Rectal smooth muscle tissue (tissue), 1 donor: ENCODE measurements around the gene OGDH.

Experiments used
- H3K27ac ChIP-seq: one replicate; pipeline ENCODE4 v1.7.0; 2013; ENCODE audit warnings: low read depth, low read length, inconsistent platforms
- H3K27me3 ChIP-seq: one replicate; pipeline ENCODE4 v1.7.0; 2013; ENCODE audit warnings: low read length; ENCODE audit not compliant: control insufficient read depth, insufficient read depth
- H3K36me3 ChIP-seq: one replicate; pipeline ENCODE4 v1.7.0; 2013; ENCODE audit warnings: low read length; ENCODE audit not compliant: control insufficient read depth, insufficient read depth
- H3K4me1 ChIP-seq: one replicate; pipeline ENCODE4 v1.7.0; 2013; ENCODE audit warnings: low read length; ENCODE audit not compliant: control insufficient read depth, insufficient read depth
- H3K4me3 ChIP-seq: one replicate; pipeline ENCODE4 v1.7.0; 2013; ENCODE audit warnings: low read length
- H3K9ac ChIP-seq: one replicate; pipeline ENCODE4 v1.7.0; 2013; ENCODE audit warnings: low read length

OGDH gene

GRCh38 chr7:44568771-44569560 is 37.5 kb upstream of the OGDH start:
- no peaks in the 10 kb centered on the region for H3K27me3 ChIP-seq
- no peak overlapping the region for H3K4me3 ChIP-seq
- peaks cover 6% of the 10 kb centered on the region for H3K4me1 ChIP-seq
- no peak overlapping the region for H3K27ac ChIP-seq
- peaks cover 61% of the 10 kb centered on the region for H3K36me3 ChIP-seq
- no peak overlapping the region for H3K9ac ChIP-seq

DNA sequence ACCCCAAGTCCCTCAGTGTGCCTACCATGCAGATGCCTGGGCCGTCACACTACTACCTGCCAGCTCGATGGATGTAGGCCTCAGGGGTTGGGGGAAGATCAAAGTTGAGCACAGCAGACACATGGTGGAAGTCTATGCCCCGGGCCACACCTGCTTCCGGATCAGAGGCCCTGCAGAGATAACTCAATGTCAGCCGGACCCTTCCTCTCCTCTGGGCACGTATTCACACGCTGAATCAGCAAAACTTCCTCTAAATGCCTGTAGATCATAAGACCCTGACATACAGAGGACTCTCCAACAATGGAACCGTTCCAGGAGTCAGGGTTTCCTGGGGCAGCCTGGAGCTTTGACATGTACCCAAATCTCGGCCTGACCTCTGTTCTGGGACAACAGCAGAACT is 36.5 kb upstream of the OGDH start:
- H3K36me3 ChIP-seq = peaks cover 55% of the 10 kb centered on the region
- no peak overlapping the region for H3K27ac ChIP-seq
- no peak overlapping the region for H3K4me3 ChIP-seq
- peaks cover 6% of the 10 kb centered on the region for H3K4me1 ChIP-seq
- H3K9ac ChIP-seq = no peak overlapping the region
- H3K27me3 ChIP-seq = no peaks in the 10 kb centered on the region

DNA sequence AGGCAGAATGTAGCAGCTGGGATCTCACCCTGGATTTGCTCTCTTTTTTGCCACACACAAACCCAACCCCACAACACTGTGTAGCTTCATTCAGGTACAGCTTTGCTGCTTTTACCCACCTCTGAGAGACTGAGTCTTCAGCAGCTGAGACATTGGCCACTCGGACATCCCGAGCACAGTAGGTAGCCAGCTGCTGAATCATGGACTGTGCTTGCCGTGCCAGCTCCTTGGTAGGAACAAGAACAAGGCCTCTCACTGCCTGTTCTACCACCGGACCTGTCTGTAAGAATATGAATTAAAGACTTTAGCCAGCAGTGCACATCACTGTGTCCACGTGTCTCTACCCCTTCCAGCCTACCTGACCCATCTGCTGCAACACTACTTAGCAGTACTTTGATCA is 33.7 kb upstream of the OGDH start:
- H3K27ac ChIP-seq = no peak overlapping the region

DNA sequence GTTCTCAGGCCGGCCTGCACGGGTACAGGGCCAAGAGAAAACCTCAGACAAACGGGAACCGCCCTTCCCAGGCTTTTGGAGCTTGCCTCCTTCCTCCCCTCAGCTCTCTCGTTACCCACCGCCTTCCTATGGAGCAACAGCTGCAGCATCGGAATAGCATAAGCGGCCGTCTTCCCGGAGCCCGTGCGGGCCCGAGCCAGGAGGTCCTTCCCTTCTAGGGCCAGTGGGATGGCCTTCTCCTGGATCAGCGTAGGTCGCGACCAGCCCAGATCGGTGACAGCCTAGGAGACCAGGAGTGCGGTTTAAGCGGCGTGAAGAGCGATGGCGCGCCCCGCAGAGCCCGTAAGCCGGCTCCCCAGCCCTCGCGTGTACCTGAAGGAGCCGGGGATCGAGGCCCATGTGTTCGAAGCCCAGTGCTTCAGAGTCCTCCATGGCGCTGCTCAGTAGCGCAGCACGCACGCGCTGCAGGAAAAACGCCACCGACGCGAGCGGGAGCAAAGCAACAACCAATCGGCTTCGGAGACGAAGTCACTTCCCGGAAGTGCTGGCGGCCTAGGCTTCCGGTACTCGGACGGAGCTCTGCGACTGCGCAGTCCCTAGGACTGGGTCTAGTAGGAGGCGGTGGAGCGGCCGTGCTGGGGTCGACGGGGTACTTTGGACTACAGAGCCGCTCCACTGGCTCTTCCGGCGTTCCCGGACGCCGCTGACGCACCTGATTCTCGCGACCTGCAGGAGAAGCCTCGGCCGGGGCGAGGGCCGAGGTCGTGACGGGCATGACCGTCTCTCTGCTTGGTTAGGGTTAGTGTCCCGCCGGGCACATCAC is 32.8 kb upstream of the OGDH start, which contains the start of gene DDX56:
DDX56 (minus strand) TSS at position 445 of the 823 bp plus-strand sequence; CDS start at position 432, 13 bp downstream.
- H3K9ac ChIP-seq = peak within 1 kb of the TSS; percentile 81
- H3K4me1 ChIP-seq = peaks cover 6% of the 10 kb centered on the region
- H3K27me3 ChIP-seq = no peaks in the 10 kb centered on the region
- peak within 1 kb of the TSS; percentile 85 for H3K27ac ChIP-seq
- H3K4me3 ChIP-seq = peak within 1 kb of the TSS; percentile 82
- H3K36me3 ChIP-seq = peaks cover 40% of the 10 kb centered on the region

More for the DNA sequence above, 33.7 kb upstream of the OGDH start:
- Histone ChIP-seq H3K9ac (no peak overlapping the region), H3K36me3 (peaks cover 44% of the 10 kb centered on the region), H3K4me3 (peak overlapping the region; percentile 82), H3K4me1 (peaks cover 6% of the 10 kb centered on the region), H3K27me3 (no peaks in the 10 kb centered on the region)

DNA sequence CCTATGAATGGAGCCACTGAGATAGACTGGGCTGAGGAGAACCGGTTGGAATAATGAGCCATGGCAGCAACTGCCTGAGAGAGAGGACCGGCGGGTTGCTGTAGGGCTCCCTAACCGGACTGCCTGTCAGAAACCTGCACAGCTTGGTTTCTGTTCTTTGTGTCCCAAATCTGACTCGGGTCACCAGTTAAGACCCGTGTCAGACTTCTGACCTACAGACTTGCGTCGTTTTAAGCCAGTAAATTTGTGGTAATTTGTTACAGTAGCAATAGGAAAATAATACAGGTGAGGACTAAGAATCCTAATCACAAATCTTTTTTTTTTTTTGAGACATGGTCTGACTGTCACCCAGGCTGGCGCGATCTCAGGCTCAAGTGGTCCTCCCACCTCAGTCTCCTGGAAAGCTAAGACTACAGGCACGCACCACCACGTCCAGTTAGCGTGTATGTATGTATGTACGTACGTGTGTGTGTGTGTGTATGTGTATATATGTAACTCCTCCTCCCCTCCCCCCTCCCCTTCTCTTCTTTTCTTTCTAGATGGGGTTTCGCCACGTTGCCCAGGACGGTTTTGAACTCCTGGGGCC is 32.0 kb upstream of the OGDH start:
- Histone ChIP-seq H3K9ac (peak overlapping the region; percentile 81), H3K4me1 (peaks cover 6% of the 10 kb centered on the region), H3K36me3 (peaks cover 34% of the 10 kb centered on the region), H3K27me3 (no peaks in the 10 kb centered on the region), H3K27ac (peak overlapping the region; percentile 85), H3K4me3 (peak overlapping the region; percentile 82)

GRCh38 chr7:44575054-44575453 is 31.4 kb upstream of the OGDH start:
- H3K36me3 ChIP-seq = peaks cover 31% of the 10 kb centered on the region
- no peaks in the 10 kb centered on the region for H3K27me3 ChIP-seq
- H3K4me3 ChIP-seq = no peak overlapping the region
- H3K9ac ChIP-seq = no peak overlapping the region
- peaks cover 6% of the 10 kb centered on the region for H3K4me1 ChIP-seq
- no peak overlapping the region for H3K27ac ChIP-seq

- Histone ChIP-seq H3K36me3 (peaks cover 22% of the 10 kb centered on the region), H3K27me3 (no peaks in the 10 kb centered on the region), H3K4me3 (no peak overlapping the region), H3K27ac (no peak overlapping the region), H3K4me1 (peaks cover 12% of the 10 kb centered on the region), H3K9ac (no peak overlapping the region)
These were observed 30.2 kb upstream of the OGDH start for GRCh38 chr7:44576228-44576627.

DNA sequence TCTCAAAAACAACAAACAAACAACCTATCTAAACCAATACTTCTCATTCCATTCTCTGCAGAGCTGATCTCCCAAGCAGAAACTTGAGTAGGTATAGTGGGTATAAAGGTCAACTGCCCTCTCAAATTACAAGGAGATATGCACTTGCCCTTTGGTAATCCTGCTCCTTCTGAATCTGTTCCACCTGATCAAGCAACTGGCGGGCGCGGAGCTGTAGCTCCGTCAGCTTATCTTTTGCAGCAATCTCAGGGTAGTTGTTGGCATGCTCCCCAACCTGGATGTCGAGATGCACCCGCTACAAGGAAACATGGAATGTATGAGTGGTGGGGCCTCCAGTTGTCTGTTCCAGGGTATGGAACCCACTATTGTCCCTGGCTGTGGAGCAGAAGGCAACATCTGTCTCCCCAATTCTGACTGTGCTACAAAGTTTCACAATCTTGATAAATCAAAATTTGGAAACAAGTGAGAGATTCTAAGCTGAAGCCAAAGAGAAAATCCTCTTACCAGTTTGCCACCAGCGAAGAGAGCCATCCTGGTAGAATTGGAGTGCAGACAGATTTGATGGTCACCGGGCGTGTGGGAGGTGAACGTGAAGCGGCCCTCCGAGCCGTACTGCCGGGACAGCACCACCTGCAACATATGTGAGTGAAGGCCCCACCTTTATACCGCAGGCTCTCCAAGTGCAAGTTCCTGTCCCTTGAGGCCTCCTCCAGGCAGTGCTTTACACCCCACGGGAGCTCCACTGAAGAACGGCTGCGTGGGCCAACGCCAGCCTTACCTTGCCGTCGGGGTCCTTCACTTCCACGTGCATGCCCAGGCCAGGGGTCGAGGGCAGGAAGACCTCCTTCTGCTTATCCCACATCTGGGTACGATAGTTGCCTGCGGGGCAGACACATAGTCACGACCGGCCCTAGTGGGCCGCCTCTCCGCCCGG is 25.2 kb upstream of the OGDH start:
- H3K27ac ChIP-seq = peak overlapping the region; percentile 91
- H3K9ac ChIP-seq = peak overlapping the region; percentile 81
- no peaks in the 10 kb centered on the region for H3K27me3 ChIP-seq
- H3K4me3 ChIP-seq = peak overlapping the region; percentile 83
- H3K36me3 ChIP-seq = peaks cover 9% of the 10 kb centered on the region
- H3K4me1 ChIP-seq = peaks cover 11% of the 10 kb centered on the region

DNA sequence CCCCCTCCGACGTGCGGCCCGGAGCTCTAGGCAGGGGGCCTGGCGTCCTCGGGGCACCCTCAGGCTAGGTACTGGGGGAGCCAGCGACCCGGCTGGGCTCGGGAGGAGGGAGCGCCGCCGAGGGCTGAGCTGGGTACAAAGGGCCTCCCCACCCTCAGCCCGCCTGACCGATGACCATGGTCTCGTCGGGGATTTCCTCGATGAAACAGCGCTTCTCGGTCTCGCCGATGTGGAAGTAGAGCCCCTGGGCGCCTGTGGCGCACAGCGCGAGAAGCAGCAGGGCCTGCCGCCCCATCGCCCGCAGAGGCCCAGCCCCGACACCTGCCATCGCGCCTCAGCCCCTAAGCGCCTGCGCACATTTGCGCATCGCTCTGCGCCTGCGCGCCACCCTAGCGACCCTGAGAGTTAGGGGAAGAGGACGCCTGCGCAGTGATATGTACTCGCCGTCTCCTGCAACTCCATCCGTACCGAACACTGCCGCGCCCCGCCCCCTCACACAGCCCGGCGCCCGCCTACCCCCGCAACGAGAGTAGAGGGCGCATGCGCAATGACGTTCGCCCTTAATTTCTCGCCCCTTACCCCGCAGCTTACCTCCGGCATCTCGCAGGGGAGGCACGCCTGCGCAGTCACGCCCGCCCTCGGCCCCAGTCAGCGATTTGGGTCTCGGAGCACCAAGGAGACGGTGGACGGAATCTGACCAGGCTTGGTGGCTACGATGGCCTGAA is 24.4 kb upstream of the OGDH start, which contains the start of gene TMED4:
TMED4 (minus strand) TSS at position 353 of the 725 bp plus-strand sequence; CDS start at position 328, 25 bp downstream.
- Histone ChIP-seq H3K36me3 (peaks cover 9% of the 10 kb centered on the region), H3K9ac (peak within 1 kb of the TSS; percentile 93), H3K27me3 (no peaks in the 10 kb centered on the region), H3K4me1 (peaks cover 11% of the 10 kb centered on the region), H3K4me3 (peak within 1 kb of the TSS; percentile 94), H3K27ac (peak within 1 kb of the TSS; percentile 99)

- Histone ChIP-seq H3K4me3 (peak overlapping the region; percentile 94), H3K36me3 (peaks cover 5% of the 10 kb centered on the region), H3K27me3 (no peaks in the 10 kb centered on the region), H3K4me1 (peaks cover 11% of the 10 kb centered on the region), H3K9ac (no peak overlapping the region), H3K27ac (peak overlapping the region; percentile 99)
These were observed 23.1 kb upstream of the OGDH start for GRCh38 chr7:44583146-44583865.
